Gastrocnemius medialis (tissue), 4 donors: ENCODE results near the gene NR2E1.

Experiments used
- CTCF ChIP-seq, 5 experiments: fragments of 450-650 bp in 3 of 5; fragments of 200-600 bp in 2 of 5; sonication (generic) in 2 of 5; IDR thresholded peaks in 4 of 5; conservative IDR thresholded peaks in 1 of 5; 1 replicate in 4 of 5; 2 replicates in 1 of 5; pipeline ENCODE4 v1.5.1; 2016 to 2019; ENCODE audit warnings: antibody characterized with exemption in 5 of 5, mild to moderate bottlenecking in 3 of 5, moderate library complexity in 3 of 5
- POLR2A ChIP-seq, 2 donors: fragments of 450-650 bp; IDR thresholded peaks; one replicate each; pipeline ENCODE4 v1.6.1; 2017; ENCODE audit warnings: antibody characterized with exemption in 2 of 2, mild to moderate bottlenecking in 2 of 2, moderate library complexity in 2 of 2

- TF ChIP-seq CTCF (IDR thresholded peaks at IDR 0.05 in 4 of 5, conservative IDR thresholded peaks at IDR 0.05 in 1 of 5) (no peak), POLR2A (IDR thresholded peaks at IDR 0.05) (no peak)
Measured at GRCh38 chr6:108159981-108160380, 5.8 kb upstream of the NR2E1 start.
